MCF 10A (cell line): Measurements from ENCODE around the gene SRPRB. TPM values are rescaled to one million over a fixed set of nuclear protein-coding genes. Genes with fewer than 3 reads are reported as not detected.

Experiments
- BruUV-seq: library from RNA; stranded (reverse); fragments of 400-500 nt; replicated peaks from 2 replicates; lab custom pipeline; 2021; lab: Mats Ljungman, UMichigan
- CTCF ChIA-PET: fragments of 300-600 bp; sonication (Branson Sonifier 250); formaldehyde crosslinking; extraction: SDS; loops from one replicate; lab custom pipeline; 2021; ENCODE audit warnings: antibody characterized with exemption, inconsistent platforms; lab: Yijun Ruan, JAX
- POLR2A ChIA-PET: fragments of 300-600, 350-650 bp; sonication (Branson Sonifier 250); formaldehyde crosslinking; extraction: SDS; loops from one replicate; lab custom pipeline; 2020; ENCODE audit warnings: antibody characterized with exemption, inconsistent platforms; lab: Yijun Ruan, JAX
- DNase-seq: peaks from one replicate; pipeline ENCODE4 v3.0.0-alpha.2; 2018; ENCODE audit not compliant: unreplicated experiment
- H3K27ac Mint-ChIP-seq: one replicate; pipeline ENCODE4 v1.8.0; 2022; ENCODE audit warnings: mild to moderate bottlenecking, low read depth, mixed read lengths; ENCODE audit not compliant: unreplicated experiment
- H3K27me3 Mint-ChIP-seq: one replicate; pipeline ENCODE4 v1.8.0; 2022; ENCODE audit warnings: mixed read lengths; ENCODE audit not compliant: insufficient read depth, unreplicated experiment
- H3K36me3 Mint-ChIP-seq: one replicate; pipeline ENCODE4 v1.8.0; 2022; ENCODE audit warnings: mild to moderate bottlenecking, moderate library complexity, mixed read lengths; ENCODE audit not compliant: insufficient read depth, unreplicated experiment
- H3K4me1 Mint-ChIP-seq: one replicate; pipeline ENCODE4 v1.8.0; 2022; ENCODE audit warnings: mixed read lengths; ENCODE audit not compliant: insufficient read depth, unreplicated experiment
- H3K4me3 Mint-ChIP-seq: one replicate; pipeline ENCODE4 v1.8.0; 2022; ENCODE audit warnings: mild to moderate bottlenecking, moderate library complexity, mixed read lengths; ENCODE audit not compliant: unreplicated experiment
- H3K9me3 Mint-ChIP-seq: one replicate; pipeline ENCODE4 v1.8.0; 2022; ENCODE audit warnings: mixed read lengths; ENCODE audit not compliant: unreplicated experiment
- CTCF ChIP-seq: fragments of 200-600 bp; IDR thresholded peaks from one replicate; pipeline ENCODE4 v1.8.0; 2022; ENCODE audit warnings: antibody characterized with exemption, mild to moderate bottlenecking; ENCODE audit not compliant: unreplicated experiment
- intact Hi-C: fragments of 100-400 bp; cut with micrococcal nuclease; formaldehyde crosslinking; loops from 2 replicates; pipeline ENCODE4 v1.14.1; 2022
- total RNA-seq: library from RNA; stranded (reverse); gene quantifications from 2 replicates; pipeline ENCODE4 v1.2.3, GENCODE V29; 2022

The SRPRB gene
- total RNA-seq, 1 experiment from 2014 or later, result 180 TPM

- Mint-ChIP-seq H3K27me3 (no peaks in the 10 kb centered on the region), H3K27ac (no peak overlapping the region), H3K4me3 (no peak overlapping the region), H3K4me1 (no peaks in the 10 kb centered on the region), H3K36me3 (no peaks in the 10 kb centered on the region), H3K9me3 (no peaks in the 10 kb centered on the region)
- POLR2A ChIA-PET, result no interaction called here
- BruUV-seq, result no TSS peak
- intact Hi-C loops, result no loop called here
- no peak for TF ChIP-seq CTCF
- no peak for DNase-seq
- CTCF ChIA-PET, result interaction anchor here (0.8 kb wide), 1 partner anchor 17 kb away, joined by 3 read pairs; no protein-coding TSS in a partner anchor
Measured at GRCh38 chr3:133833880-133834620, 28.4 kb downstream of the SRPRB start.

DNA sequence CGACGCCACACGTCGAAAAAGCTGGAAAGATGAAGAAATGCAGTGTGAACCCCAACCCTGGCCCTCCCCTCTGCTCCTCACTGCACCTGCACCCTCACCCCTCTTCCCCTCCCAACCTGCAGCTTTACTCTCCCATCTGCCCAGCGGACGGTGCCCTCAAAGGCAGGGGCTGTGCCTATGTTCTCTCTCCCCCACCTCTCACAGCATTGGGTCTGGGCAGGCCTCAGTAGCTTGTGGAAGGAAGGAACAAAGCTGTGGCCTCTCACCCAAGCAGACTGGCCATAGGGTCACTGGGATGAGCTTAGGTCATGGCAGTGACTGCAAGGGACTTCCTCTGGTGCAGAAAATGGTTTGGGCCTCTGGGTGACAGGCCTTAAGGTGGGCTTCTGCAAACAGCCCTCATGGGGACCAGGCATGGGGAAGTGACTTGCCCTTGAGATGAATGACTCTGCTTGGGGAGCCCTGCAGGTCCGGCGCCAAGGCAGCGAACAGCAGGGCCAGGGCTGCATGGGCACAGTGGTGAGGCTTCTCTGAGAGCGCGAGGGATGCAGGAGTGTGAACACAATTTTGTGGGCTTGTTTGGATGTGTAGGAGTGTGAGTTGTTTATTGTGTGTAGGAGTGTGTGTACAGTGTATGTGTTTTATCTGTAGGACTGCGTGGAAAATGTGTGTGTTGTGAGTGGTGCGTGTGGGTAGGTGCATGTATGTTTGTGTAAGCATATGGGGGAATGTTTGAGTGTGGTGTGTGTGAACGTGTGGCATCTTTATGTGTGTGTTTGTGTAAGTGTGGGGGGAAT is 29.2 kb downstream of the SRPRB start:
- H3K36me3 Mint-ChIP-seq, result no peaks in the 10 kb centered on the region
- H3K9me3 Mint-ChIP-seq, result no peaks in the 10 kb centered on the region
- no peak for TF ChIP-seq CTCF
- POLR2A ChIA-PET, result no interaction called here
- no peak for DNase-seq
- intact Hi-C loops, result no loop called here
- CTCF ChIA-PET, result no interaction called here
- no peak overlapping the region for H3K27ac Mint-ChIP-seq
- BruUV-seq, result no TSS peak
- no peaks in the 10 kb centered on the region for H3K4me1 Mint-ChIP-seq
- no peak overlapping the region for H3K4me3 Mint-ChIP-seq
- H3K27me3 Mint-ChIP-seq, result no peaks in the 10 kb centered on the region

- Mint-ChIP-seq H3K36me3 (no peaks in the 10 kb centered on the region), H3K27me3 (no peaks in the 10 kb centered on the region), H3K4me1 (no peaks in the 10 kb centered on the region), H3K4me3 (no peak overlapping the region), H3K27ac (no peak overlapping the region), H3K9me3 (no peaks in the 10 kb centered on the region)
- no peak for TF ChIP-seq CTCF
- ChIA-PET POLR2A (no interaction called here), CTCF (interaction anchor here (0.5 kb wide), 1 partner anchor 34 kb away, joined by 4 read pairs; no protein-coding TSS in a partner anchor)
- no TSS peak for BruUV-seq
- no peak for DNase-seq
- intact Hi-C loops, result no loop called here
Measured at GRCh38 chr3:133835418-133835743, 29.8 kb downstream of the SRPRB start.

DNA sequence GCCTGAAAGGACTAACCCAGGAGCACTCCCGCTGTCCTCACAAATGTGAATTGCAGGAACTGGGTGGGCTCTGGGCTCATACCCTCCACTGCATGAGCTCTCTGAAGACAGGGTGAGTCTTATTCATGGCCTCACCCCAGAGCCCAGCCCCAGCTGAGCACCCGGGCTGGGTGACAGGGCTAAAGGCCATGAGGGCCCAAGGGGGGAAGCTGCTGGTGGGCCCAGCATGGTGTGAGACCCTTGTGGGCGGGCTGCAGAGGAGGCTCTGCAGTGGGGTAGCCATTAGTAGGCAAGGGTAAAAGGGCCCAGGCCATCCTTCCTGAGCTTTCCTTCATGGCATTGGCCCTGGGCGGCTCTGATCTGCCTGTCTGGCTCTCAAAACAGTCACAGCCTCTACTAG is 30.3 kb downstream of the SRPRB start:
- Mint-ChIP-seq H3K27ac (no peak overlapping the region), H3K36me3 (no peaks in the 10 kb centered on the region), H3K9me3 (no peaks in the 10 kb centered on the region), H3K27me3 (no peaks in the 10 kb centered on the region), H3K4me1 (no peaks in the 10 kb centered on the region), H3K4me3 (no peak overlapping the region)
- ChIA-PET POLR2A (no interaction called here), CTCF (interaction anchor here (0.5 to 0.7 kb wide), 2 partner anchors 18 to 35 kb away, joined by 3 to 4 read pairs; no protein-coding TSS in a partner anchor)
- DNase-seq, result no peak
- no TSS peak for BruUV-seq
- intact Hi-C loops, result no loop called here
- TF ChIP-seq CTCF, result no peak
